Measurements from ENCODE around the gene MIS12.

The MIS12 gene

GRCh38 chr17:5532581-5532980 is 46.2 kb downstream of the MIS12 start:
- DNase-seq (ENCODE audit: low read depth, low spot score): no peak

GRCh38 chr17:5533486-5534315 is 47.3 kb downstream of the MIS12 start:
- DNase-seq (ENCODE audit: low read depth, low spot score): no peak

- no peak for DNase-seq (ENCODE audit: low read depth, low spot score)
Measured at GRCh38 chr17:5535436-5535835, 49.1 kb downstream of the MIS12 start.

- peak; percentile 30 for DNase-seq (ENCODE audit: low read depth, low spot score)
Measured at GRCh38 chr17:5536866-5537650, 50.7 kb downstream of the MIS12 start.

GRCh38 chr17:5539286-5539685 is 52.9 kb downstream of the MIS12 start:
- no peak for DNase-seq (ENCODE audit: low read depth, low spot score)

GRCh38 chr17:5540321-5540720 is 54.0 kb downstream of the MIS12 start:
- no peak for DNase-seq (ENCODE audit: low read depth, low spot score)
